Rectal smooth muscle tissue (tissue), 1 donor: Measurements from ENCODE around the gene COPE.
"Not testable (repeated sequence)": the region's sequence is repeated elsewhere in the genome, so short reads cannot be mapped to it uniquely, and the experiment has no call there.

Experiments
- H3K27ac ChIP-seq: one replicate; pipeline ENCODE4 v1.7.0; 2013; ENCODE audit warnings: low read depth, low read length, inconsistent platforms
- H3K27me3 ChIP-seq: one replicate; pipeline ENCODE4 v1.7.0; 2013; ENCODE audit warnings: low read length; ENCODE audit not compliant: control insufficient read depth, insufficient read depth
- H3K36me3 ChIP-seq: one replicate; pipeline ENCODE4 v1.7.0; 2013; ENCODE audit warnings: low read length; ENCODE audit not compliant: control insufficient read depth, insufficient read depth
- H3K4me1 ChIP-seq: one replicate; pipeline ENCODE4 v1.7.0; 2013; ENCODE audit warnings: low read length; ENCODE audit not compliant: control insufficient read depth, insufficient read depth
- H3K4me3 ChIP-seq: one replicate; pipeline ENCODE4 v1.7.0; 2013; ENCODE audit warnings: low read length
- H3K9ac ChIP-seq: one replicate; pipeline ENCODE4 v1.7.0; 2013; ENCODE audit warnings: low read length

The COPE gene

DNA sequence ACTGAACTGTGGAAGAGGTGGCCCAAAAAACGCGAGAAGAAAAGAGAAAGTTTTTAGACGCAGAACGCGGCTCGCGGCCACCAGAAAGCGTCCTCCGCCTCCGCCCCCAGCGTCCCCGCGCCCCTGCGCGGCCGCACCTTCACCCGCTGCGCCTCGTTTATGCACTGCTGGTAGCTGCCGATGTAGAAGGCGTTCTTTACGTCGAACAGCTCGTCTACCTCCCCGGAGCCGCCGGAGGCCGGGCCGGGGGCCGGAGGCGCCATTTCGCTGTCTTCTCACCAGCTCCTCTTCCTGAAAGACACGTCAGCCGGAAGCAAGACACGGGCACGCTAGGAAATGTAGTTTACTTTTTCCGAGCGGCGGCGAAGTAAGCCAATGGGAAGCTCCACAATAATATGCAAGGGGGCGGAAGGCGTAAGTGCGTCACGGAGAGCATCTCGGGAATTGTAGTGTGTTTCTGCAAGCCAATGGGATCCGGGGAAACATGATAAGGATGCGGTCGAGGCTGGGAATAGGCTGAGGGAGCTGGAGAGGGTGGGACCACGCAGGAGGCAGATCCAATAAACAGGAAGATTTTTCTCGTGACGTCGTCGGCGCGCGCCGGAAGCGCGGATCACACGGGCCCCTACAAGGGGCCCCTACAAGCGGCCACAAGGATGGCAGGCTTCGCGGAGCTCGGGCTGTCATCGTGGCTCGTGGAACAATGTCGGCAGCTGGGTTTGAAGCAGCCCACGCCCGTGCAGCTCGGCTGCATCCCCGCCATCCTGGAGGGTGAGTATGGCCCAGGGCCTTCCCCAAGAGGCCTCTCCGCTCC, at the start of gene COPE, which contains the start of gene DDX49:
TSS of gene COPE (minus strand) at position 302 of the 814 bp plus-strand sequence. CDS start at position 263, 39 bp downstream.
TSS of gene DDX49 (plus strand) at position 630 of the 814 bp plus-strand sequence. CDS start at position 657, 27 bp downstream.
- peaks cover 9% of the 10 kb centered on the region for H3K36me3 ChIP-seq
- no peaks in the 10 kb centered on the region for H3K27me3 ChIP-seq
- peaks cover 9% of the 10 kb centered on the region for H3K4me1 ChIP-seq
- H3K27ac ChIP-seq: peak within 1 kb of the TSS; percentile 82
- peak within 1 kb of the TSS; percentile 93 for H3K4me3 ChIP-seq
- H3K9ac ChIP-seq: peak within 1 kb of the TSS; percentile 94

- Histone ChIP-seq H3K4me3 (no peak overlapping the region), H3K9ac (no peak overlapping the region), H3K4me1 (no peaks in the 10 kb centered on the region), H3K36me3 (no peaks in the 10 kb centered on the region), H3K27me3 (no peaks in the 10 kb centered on the region), H3K27ac (no peak overlapping the region)
Observed at GRCh38 chr19:18967358-18968146, 48.4 kb upstream of the COPE start.

- Histone ChIP-seq H3K4me3 (no peak overlapping the region), H3K27me3 (no peaks in the 10 kb centered on the region), H3K9ac (no peak overlapping the region), H3K27ac (no peak overlapping the region), H3K36me3 (no peaks in the 10 kb centered on the region), H3K4me1 (no peaks in the 10 kb centered on the region)
Observed at GRCh38 chr19:18966307-18966706, 47.1 kb upstream of the COPE start.

GRCh38 chr19:18964121-18964520, 44.9 kb upstream of the COPE start:
- Histone ChIP-seq H3K27me3 (no peaks in the 10 kb centered on the region), H3K9ac (no peak overlapping the region), H3K27ac (no peak overlapping the region), H3K4me1 (no peaks in the 10 kb centered on the region), H3K36me3 (no peaks in the 10 kb centered on the region), H3K4me3 (no peak overlapping the region)

DNA sequence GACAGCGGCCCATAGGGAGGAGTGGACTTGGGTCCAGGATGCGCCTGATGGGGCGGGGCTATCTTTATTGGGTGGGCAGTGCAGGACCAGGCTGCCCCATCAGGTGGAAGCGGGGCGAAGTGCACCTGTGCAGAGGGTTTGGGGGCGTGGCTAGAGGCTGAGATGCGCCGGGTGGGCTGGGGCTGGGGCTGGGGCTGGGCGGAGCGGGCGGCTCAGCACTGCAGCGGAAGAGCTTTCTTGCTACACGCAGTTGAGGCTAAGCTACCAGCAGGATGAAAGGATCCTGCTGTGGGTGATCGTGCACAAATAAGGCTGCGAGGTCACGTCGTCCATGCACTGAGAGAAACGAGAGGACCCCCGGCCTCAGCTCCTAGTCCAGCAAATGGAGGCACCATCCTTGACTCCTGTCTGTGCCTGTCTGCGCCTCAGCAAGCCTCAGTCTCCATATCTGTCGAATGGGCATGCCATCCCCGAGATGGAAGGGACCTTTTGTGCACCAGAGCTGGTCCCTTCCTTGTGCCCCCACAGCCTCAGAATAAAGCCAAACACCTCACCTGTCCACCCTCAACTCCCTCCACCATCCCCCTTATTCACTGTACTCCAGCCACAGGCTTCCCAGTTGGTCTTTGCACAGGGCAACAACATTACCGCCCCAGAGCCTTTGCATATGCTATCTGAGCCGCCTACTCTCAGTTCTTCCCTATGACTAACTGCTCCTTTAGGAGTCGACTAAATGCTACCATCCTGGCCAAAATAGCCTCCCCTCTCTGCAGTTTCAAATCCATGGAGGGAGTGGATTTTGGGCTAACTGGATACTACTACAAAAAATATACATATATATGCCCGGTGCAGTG, 42.8 kb upstream of the COPE start:
- Histone ChIP-seq H3K4me3 (no peak overlapping the region), H3K4me1 (no peaks in the 10 kb centered on the region), H3K27me3 (no peaks in the 10 kb centered on the region), H3K27ac (no peak overlapping the region), H3K9ac (no peak overlapping the region), H3K36me3 (no peaks in the 10 kb centered on the region)

GRCh38 chr19:18960370-18960769, 41.2 kb upstream of the COPE start:
- Histone ChIP-seq H3K9ac (no peak overlapping the region), H3K27ac (no peak overlapping the region), H3K4me1 (no peaks in the 10 kb centered on the region), H3K36me3 (no peaks in the 10 kb centered on the region), H3K4me3 (no peak overlapping the region), H3K27me3 (no peaks in the 10 kb centered on the region)

DNA sequence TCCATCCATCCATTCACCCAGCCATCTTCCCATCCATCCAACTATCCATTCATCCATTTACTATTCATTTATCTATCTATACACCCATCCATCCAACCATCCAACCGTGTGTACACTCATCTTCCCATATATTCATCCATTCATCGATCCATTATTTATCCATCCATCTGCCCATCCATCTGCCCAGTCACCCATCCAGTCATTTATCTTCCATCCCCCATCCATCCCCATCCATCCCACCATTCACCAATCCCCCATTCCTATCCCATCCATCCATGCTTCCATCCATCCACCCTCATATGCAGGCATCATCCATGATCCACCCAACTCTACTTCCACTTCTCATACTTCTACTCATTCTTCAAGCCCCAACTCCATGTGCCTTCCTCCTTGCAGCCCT, 35.9 kb upstream of the COPE start:
- H3K27me3 ChIP-seq: no peaks in the 10 kb centered on the region
- H3K9ac ChIP-seq: no peak overlapping the region
- H3K27ac ChIP-seq: no peak overlapping the region
- H3K4me1 ChIP-seq: no peaks in the 10 kb centered on the region
- H3K36me3 ChIP-seq: no peaks in the 10 kb centered on the region
- no peak overlapping the region for H3K4me3 ChIP-seq

GRCh38 chr19:18954094-18954493, 34.9 kb upstream of the COPE start:
- H3K36me3 ChIP-seq: no peaks in the 10 kb centered on the region
- no peaks in the 10 kb centered on the region for H3K27me3 ChIP-seq
- no peaks in the 10 kb centered on the region for H3K4me1 ChIP-seq
- H3K4me3 ChIP-seq: no peak overlapping the region
- H3K9ac ChIP-seq: no peak overlapping the region
- H3K27ac ChIP-seq: no peak overlapping the region

- H3K4me3 ChIP-seq, H3K4me1 ChIP-seq, H3K27ac ChIP-seq, H3K27me3 ChIP-seq, H3K9ac ChIP-seq, H3K36me3 ChIP-seq: not testable (repeated sequence)
Observed at GRCh38 chr19:18952364-18953003, 33.3 kb upstream of the COPE start.

- no peak overlapping the region for H3K9ac ChIP-seq
- H3K27me3 ChIP-seq: no peaks in the 10 kb centered on the region
- H3K27ac ChIP-seq: no peak overlapping the region
- no peak overlapping the region for H3K4me3 ChIP-seq
- H3K4me1 ChIP-seq: no peaks in the 10 kb centered on the region
- no peaks in the 10 kb centered on the region for H3K36me3 ChIP-seq
Observed at GRCh38 chr19:18951721-18952281, 32.6 kb upstream of the COPE start.

GRCh38 chr19:18949858-18950257, 30.7 kb upstream of the COPE start:
- Histone ChIP-seq H3K9ac (no peak overlapping the region), H3K4me1 (no peaks in the 10 kb centered on the region), H3K27me3 (no peaks in the 10 kb centered on the region), H3K27ac (no peak overlapping the region), H3K36me3 (no peaks in the 10 kb centered on the region), H3K4me3 (no peak overlapping the region)
